Hematopoietic multipotent progenitor cell treated with erythropoietin and hydrocortisone succinate and interleukin-3 and kit ligand, for 6 days (in vitro differentiated cells): Measurements from ENCODE around the gene NAV2.

Source experiments
- DNase-seq: peaks from one replicate; pipeline ENCODE4 v3.0.0-alpha.2; 2015

NAV2 gene

GRCh38 chr11:19816040-19816439 is 103.4 kb downstream of the NAV2 start:
- DNase-seq = no peak

GRCh38 chr11:19816817-19817216 is 104.2 kb downstream of the NAV2 start:
- DNase-seq = no peak

- DNase-seq = no peak
These were observed 104.7 kb downstream of the NAV2 start for GRCh38 chr11:19817265-19817851.

GRCh38 chr11:19817870-19818269 is 105.2 kb downstream of the NAV2 start:
- no peak for DNase-seq

- DNase-seq = no peak
These were observed 106.0 kb downstream of the NAV2 start for GRCh38 chr11:19818619-19819018.

- no peak for DNase-seq
These were observed 106.5 kb downstream of the NAV2 start for GRCh38 chr11:19819148-19819547.

- no peak for DNase-seq
These were observed 107.5 kb downstream of the NAV2 start for GRCh38 chr11:19820100-19820499.

- no peak for DNase-seq
These were observed 108.8 kb downstream of the NAV2 start for GRCh38 chr11:19821412-19821875.

GRCh38 chr11:19821993-19822392 is 109.4 kb downstream of the NAV2 start:
- no peak for DNase-seq

GRCh38 chr11:19822531-19822930 is 109.9 kb downstream of the NAV2 start:
- no peak for DNase-seq

GRCh38 chr11:19826606-19827005 is 114.0 kb downstream of the NAV2 start:
- no peak for DNase-seq

- peak; percentile 16 for DNase-seq
These were observed 114.9 kb downstream of the NAV2 start for GRCh38 chr11:19827399-19828135.

GRCh38 chr11:19828382-19829108 is 115.9 kb downstream of the NAV2 start:
- peak; percentile 7 for DNase-seq

GRCh38 chr11:19829109-19829837 is 116.6 kb downstream of the NAV2 start:
- no peak for DNase-seq

GRCh38 chr11:19832086-19832750 is 119.6 kb downstream of the NAV2 start:
- DNase-seq = no peak

- no peak for DNase-seq
These were observed 120.3 kb downstream of the NAV2 start for GRCh38 chr11:19832901-19833300.

GRCh38 chr11:19834771-19835170 is 122.1 kb downstream of the NAV2 start:
- DNase-seq = no peak

GRCh38 chr11:19836666-19837065 is 124.0 kb downstream of the NAV2 start:
- DNase-seq = no peak

- no peak for DNase-seq
These were observed 126.5 kb downstream of the NAV2 start for GRCh38 chr11:19838994-19839768.

- no peak for DNase-seq
These were observed 128.3 kb downstream of the NAV2 start for GRCh38 chr11:19840961-19841360.

- no peak for DNase-seq
These were observed 129.9 kb downstream of the NAV2 start for GRCh38 chr11:19842505-19842904.

- DNase-seq = no peak
These were observed 130.4 kb downstream of the NAV2 start for GRCh38 chr11:19843079-19843478.
